ENCODE results near the gene EEA1. TPM values are rescaled to one million over a fixed set of nuclear protein-coding genes. Genes with fewer than 3 reads are reported as not detected.

The EEA1 gene
- total and polyA plus RNA-seq, 2 of the 4 experiments (the other 2 are of a cell fraction), result 4.6 to 12.5 TPM

DNA sequence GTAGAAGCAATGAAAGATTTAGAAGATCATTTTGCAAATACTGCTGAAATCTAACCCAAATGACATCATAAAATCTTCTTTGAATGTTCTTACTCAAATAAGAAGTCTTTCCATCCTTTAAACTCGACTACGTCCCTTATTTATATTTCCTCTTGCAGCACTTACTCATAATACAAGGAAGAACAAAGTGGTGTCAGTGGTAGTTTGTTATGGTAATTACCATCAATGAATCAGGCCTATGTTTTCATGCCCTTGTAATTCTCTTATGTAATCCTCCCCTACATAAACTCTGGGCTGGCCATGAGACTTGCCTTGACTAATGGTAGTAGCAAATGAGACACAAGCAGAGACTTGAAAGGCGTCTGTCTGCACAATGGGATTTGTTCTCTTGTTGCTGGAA, 17.0 kb downstream of the EEA1 start:
- in situ Hi-C loops (cut with MboI; ENCODE audit: low sequenced_read_pairs) (no loop called here), intact Hi-C loops (cut with micrococcal nuclease) (no loop called here), dilution Hi-C loops (cut with HindIII; ENCODE audit: low sequenced_read_pairs, unreplicated experiment) (no loop called here)
- no peak overlapping the region for H3K27ac ChIP-seq (ENCODE audit: insufficient read depth, low read length)
- H2AK9ac ChIP-seq (replicated peaks; ENCODE audit: low read depth, low read length, poor library complexity), result no peak overlapping the region
- H3K4me1 ChIP-seq (ENCODE audit: control insufficient read depth, insufficient read depth, low read length), result peaks cover 2% of the 10 kb centered on the region; the same call in 1 of the 2 replicates
- TF ChIP-seq RFX5 (IDR thresholded peaks at IDR 0.05; ENCODE audit: low read depth, low read length), result no peak
- TF ChIP-seq RCOR1 (IDR thresholded peaks at IDR 0.05; ENCODE audit: insufficient replicate concordance, low read length), result no peak
- TF ChIP-seq MAFK (IDR thresholded peaks at IDR 0.05; ENCODE audit: low read depth, low read length), result no peak
- TF ChIP-seq MXI1 (IDR thresholded peaks at IDR 0.05; ENCODE audit: borderline replicate concordance, low read depth, low read length), result no peak
- TF ChIP-seq FOS (IDR thresholded peaks at IDR 0.05; ENCODE audit: low read depth, low read length), result no peak
- TF ChIP-seq POLR2A (IDR thresholded peaks at IDR 0.05; ENCODE audit: low read depth, low read length), result no peak
- TF ChIP-seq BHLHE40 (IDR thresholded peaks at IDR 0.05; ENCODE audit: low read depth, low read length), result no peak
- TF ChIP-seq CEBPB (IDR thresholded peaks at IDR 0.05; ENCODE audit: low read depth, low read length), result no peak
- no peak for TF ChIP-seq CHD1 (IDR thresholded peaks at IDR 0.05; ENCODE audit: low read depth, low read length)
- TF ChIP-seq RAD21 (IDR thresholded peaks at IDR 0.05; ENCODE audit: low read length), result no peak
- TF ChIP-seq, protein P1, sequence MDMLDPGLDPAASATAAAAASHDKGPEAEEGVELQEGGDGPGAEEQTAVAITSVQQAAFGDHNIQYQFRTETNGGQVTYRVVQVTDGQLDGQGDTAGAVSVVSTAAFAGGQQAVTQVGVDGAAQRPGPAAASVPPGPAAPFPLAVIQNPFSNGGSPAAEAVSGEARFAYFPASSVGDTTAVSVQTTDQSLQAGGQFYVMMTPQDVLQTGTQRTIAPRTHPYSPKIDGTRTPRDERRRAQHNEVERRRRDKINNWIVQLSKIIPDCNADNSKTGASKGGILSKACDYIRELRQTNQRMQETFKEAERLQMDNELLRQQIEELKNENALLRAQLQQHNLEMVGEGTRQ (IDR thresholded peaks at IDR 0.05; ENCODE audit: low read depth, low read length), result no peak
- no peak for TF ChIP-seq MAZ (IDR thresholded peaks at IDR 0.05; ENCODE audit: borderline replicate concordance, low read depth, low read length)
- TF ChIP-seq NFE2L2 (IDR thresholded peaks at IDR 0.05; ENCODE audit: low read depth, low read length), result no peak
- no peak for TF ChIP-seq SMC3 (IDR thresholded peaks at IDR 0.05; ENCODE audit: low read depth, low read length)
- TF ChIP-seq, protein P2, sequence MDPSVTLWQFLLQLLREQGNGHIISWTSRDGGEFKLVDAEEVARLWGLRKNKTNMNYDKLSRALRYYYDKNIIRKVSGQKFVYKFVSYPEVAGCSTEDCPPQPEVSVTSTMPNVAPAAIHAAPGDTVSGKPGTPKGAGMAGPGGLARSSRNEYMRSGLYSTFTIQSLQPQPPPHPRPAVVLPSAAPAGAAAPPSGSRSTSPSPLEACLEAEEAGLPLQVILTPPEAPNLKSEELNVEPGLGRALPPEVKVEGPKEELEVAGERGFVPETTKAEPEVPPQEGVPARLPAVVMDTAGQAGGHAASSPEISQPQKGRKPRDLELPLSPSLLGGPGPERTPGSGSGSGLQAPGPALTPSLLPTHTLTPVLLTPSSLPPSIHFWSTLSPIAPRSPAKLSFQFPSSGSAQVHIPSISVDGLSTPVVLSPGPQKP (IDR thresholded peaks at IDR 0.05; ENCODE audit: borderline replicate concordance, low read depth, low read length), result no peak
- TF ChIP-seq, protein P3, sequence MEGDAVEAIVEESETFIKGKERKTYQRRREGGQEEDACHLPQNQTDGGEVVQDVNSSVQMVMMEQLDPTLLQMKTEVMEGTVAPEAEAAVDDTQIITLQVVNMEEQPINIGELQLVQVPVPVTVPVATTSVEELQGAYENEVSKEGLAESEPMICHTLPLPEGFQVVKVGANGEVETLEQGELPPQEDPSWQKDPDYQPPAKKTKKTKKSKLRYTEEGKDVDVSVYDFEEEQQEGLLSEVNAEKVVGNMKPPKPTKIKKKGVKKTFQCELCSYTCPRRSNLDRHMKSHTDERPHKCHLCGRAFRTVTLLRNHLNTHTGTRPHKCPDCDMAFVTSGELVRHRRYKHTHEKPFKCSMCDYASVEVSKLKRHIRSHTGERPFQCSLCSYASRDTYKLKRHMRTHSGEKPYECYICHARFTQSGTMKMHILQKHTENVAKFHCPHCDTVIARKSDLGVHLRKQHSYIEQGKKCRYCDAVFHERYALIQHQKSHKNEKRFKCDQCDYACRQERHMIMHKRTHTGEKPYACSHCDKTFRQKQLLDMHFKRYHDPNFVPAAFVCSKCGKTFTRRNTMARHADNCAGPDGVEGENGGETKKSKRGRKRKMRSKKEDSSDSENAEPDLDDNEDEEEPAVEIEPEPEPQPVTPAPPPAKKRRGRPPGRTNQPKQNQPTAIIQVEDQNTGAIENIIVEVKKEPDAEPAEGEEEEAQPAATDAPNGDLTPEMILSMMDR (conservative IDR thresholded peaks at IDR 0.05; ENCODE audit: low read depth, low read length), result no peak
- H3K18ac ChIP-seq (ENCODE audit: low read depth, low read length), result no peak overlapping the region
- 100% methylated on average over 2 of the region's 3 CpGs; no CpG with 5 or more reads in 1 of the 2 experiments for WGBS, 2 experiments (ENCODE audit: extremely low coverage in 2 of 2, insufficient read length in 1 of 2)
- H4K91ac ChIP-seq (ENCODE audit: insufficient read depth, low read depth, low read length), result no peak overlapping the region
- H2BK120ac ChIP-seq (ENCODE audit: low read depth, low read length), result no peak overlapping the region
- no peak overlapping the region for H2BK15ac ChIP-seq (ENCODE audit: low read depth, low read length)
- H3K4me3 ChIP-seq (ENCODE audit: insufficient read depth, low read depth, low read length), result no peak overlapping the region
- H2AK5ac ChIP-seq (ENCODE audit: low read depth, low read length), result no peak overlapping the region
- no peak overlapping the region for H3K4ac ChIP-seq (ENCODE audit: low read depth, low read length)
- CTCF ChIA-PET, result no interaction called here
- no peak overlapping the region for H3K14ac ChIP-seq (replicated peaks; ENCODE audit: low read depth, low read length)
- 0 out of 2 replicates have a peak overlapping the region, but pooled peaks have one; percentile 26 for H3K4me2 ChIP-seq (ENCODE audit: low read depth, low read length)
- POLR2A ChIA-PET (ENCODE audit: unreplicated experiment), result no interaction called here
- DNase-seq, result peak; percentile 32
- no peaks in the 10 kb centered on the region for H3K27me3 ChIP-seq (ENCODE audit: control insufficient read depth, insufficient read depth, low read length)
- H2BK20ac ChIP-seq (ENCODE audit: low read depth, low read length), result no peak overlapping the region
- H3K79me1 ChIP-seq (ENCODE audit: low read depth in 1 of 2, low read length in 2 of 2), result peaks cover 26 to 68% of the 10 kb centered on the region in 2 experiments
- peaks cover 5% of the 10 kb centered on the region; the same call in 1 of the 2 replicates for H3K9me1 ChIP-seq (ENCODE audit: insufficient read depth, low read length)
- H4K5ac ChIP-seq (ENCODE audit: low read depth, low read length), result no peak overlapping the region
- peaks cover 3% of the 10 kb centered on the region; the same call in 1 of the 2 replicates for H3K9me3 ChIP-seq (ENCODE audit: control insufficient read depth, insufficient read depth, low read length)
- no peaks in the 10 kb centered on the region for H3K36me3 ChIP-seq (ENCODE audit: control insufficient read depth, insufficient read depth, low read length)
- BruUV-seq (replicated peaks), result no TSS peak
- no peak overlapping the region for H3K9ac ChIP-seq (ENCODE audit: low read depth, low read length)
- ATAC-seq (ENCODE audit: low read depth), result no peak
- H2BK5ac ChIP-seq (ENCODE audit: low read depth, low read length, poor library complexity, severe bottlenecking), result no peak overlapping the region
- H4K8ac ChIP-seq (ENCODE audit: low read depth in 2 of 2, low read length in 2 of 2), result no peak overlapping the region
- H3K56ac ChIP-seq (ENCODE audit: extremely low read depth, insufficient read depth, low read length), result no peak overlapping the region
- H3K23ac ChIP-seq (ENCODE audit: low read depth, low read length), result no peak overlapping the region
- H2AFZ ChIP-seq (replicated peaks; ENCODE audit: low read length, poor library complexity), result no peak overlapping the region
- H4K20me1 ChIP-seq (ENCODE audit: insufficient read depth, low read length), result peaks cover 36% of the 10 kb centered on the region
